Chondrocyte (in vitro differentiated cells): Measurements from ENCODE around the gene RASSF9. TPM values are rescaled to one million over a fixed set of nuclear protein-coding genes. Genes with fewer than 3 reads are reported as not detected.

Experiments
- DNase-seq: peaks from one replicate; pipeline ENCODE4 v3.0.0; 2021; ENCODE audit warnings: mixed read lengths, low spot score
- H3K27ac Mint-ChIP-seq: one replicate; pipeline ENCODE4 v1.8.0; 2021; ENCODE audit warnings: mild to moderate bottlenecking, moderate library complexity, mixed read lengths; ENCODE audit not compliant: unreplicated experiment
- H3K27me3 Mint-ChIP-seq: 2 replicates; pipeline ENCODE4 v1.8.0; 2021; ENCODE audit warnings: low read depth, mixed read lengths
- H3K36me3 Mint-ChIP-seq: 2 replicates; pipeline ENCODE4 v1.8.0; 2021; ENCODE audit warnings: low read depth, mixed read lengths
- H3K4me1 Mint-ChIP-seq: 2 replicates; pipeline ENCODE4 v1.8.0; 2021; ENCODE audit warnings: low read depth, mild to moderate bottlenecking, mixed read lengths
- H3K4me3 Mint-ChIP-seq: one replicate; pipeline ENCODE4 v1.8.0; 2021; ENCODE audit warnings: mild to moderate bottlenecking, moderate library complexity, mixed read lengths; ENCODE audit not compliant: unreplicated experiment
- H3K9me3 Mint-ChIP-seq: 2 replicates; pipeline ENCODE4 v1.8.0; 2021; ENCODE audit warnings: low read depth, mixed read lengths
- total RNA-seq: library from RNA; stranded (reverse); gene quantifications from 3 replicates; pipeline ENCODE4 v1.2.1, GENCODE V29; 2021
- TF ChIP-seq, protein P1 (sequence below): fragments of 200-600 bp; sonication (generic); IDR thresholded peaks from 2 replicates; pipeline ENCODE4 v1.5.0; 2021; ENCODE audit warnings: antibody characterized with exemption, mild to moderate bottlenecking, moderate library complexity

The RASSF9 gene
- total RNA-seq, 1 donor from 2014 or later: 0.47 TPM

- TF ChIP-seq, protein P1, sequence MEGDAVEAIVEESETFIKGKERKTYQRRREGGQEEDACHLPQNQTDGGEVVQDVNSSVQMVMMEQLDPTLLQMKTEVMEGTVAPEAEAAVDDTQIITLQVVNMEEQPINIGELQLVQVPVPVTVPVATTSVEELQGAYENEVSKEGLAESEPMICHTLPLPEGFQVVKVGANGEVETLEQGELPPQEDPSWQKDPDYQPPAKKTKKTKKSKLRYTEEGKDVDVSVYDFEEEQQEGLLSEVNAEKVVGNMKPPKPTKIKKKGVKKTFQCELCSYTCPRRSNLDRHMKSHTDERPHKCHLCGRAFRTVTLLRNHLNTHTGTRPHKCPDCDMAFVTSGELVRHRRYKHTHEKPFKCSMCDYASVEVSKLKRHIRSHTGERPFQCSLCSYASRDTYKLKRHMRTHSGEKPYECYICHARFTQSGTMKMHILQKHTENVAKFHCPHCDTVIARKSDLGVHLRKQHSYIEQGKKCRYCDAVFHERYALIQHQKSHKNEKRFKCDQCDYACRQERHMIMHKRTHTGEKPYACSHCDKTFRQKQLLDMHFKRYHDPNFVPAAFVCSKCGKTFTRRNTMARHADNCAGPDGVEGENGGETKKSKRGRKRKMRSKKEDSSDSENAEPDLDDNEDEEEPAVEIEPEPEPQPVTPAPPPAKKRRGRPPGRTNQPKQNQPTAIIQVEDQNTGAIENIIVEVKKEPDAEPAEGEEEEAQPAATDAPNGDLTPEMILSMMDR: no peak
- H3K4me1 Mint-ChIP-seq: peaks cover 17% of the 10 kb centered on the region
- no peak overlapping the region for H3K27ac Mint-ChIP-seq
- H3K27me3 Mint-ChIP-seq: no peaks in the 10 kb centered on the region
- DNase-seq: no peak
- peaks cover 3% of the 10 kb centered on the region for H3K9me3 Mint-ChIP-seq
- peaks cover 1% of the 10 kb centered on the region for H3K36me3 Mint-ChIP-seq
- no peak overlapping the region for H3K4me3 Mint-ChIP-seq
Observed at GRCh38 chr12:85821206-85821605, 15.0 kb downstream of the RASSF9 start.

DNA sequence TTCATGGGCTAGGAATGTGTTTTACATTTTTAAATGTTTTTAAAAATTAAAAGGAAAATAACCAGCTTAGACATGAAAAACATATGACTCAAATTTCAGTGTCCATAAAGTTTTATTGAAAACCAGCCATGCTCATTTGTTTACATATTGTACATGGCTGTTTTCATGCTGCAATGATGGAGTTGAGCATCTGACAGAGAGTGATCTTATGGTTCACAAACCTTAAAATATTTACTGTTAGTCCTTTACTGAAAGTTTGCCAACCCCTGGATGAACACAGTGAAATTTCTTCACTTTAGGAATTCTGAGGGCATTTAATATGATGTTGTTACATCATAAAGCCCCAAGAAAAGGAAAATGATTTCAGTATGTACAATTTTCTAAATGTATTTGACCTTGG lies 16.1 kb downstream of the RASSF9 start:
- DNase-seq: no peak
- H3K27ac Mint-ChIP-seq: no peak overlapping the region
- no peaks in the 10 kb centered on the region for H3K27me3 Mint-ChIP-seq
- TF ChIP-seq, protein P1: no peak
- H3K4me1 Mint-ChIP-seq: peaks cover 17% of the 10 kb centered on the region
- H3K36me3 Mint-ChIP-seq: peaks cover 3% of the 10 kb centered on the region
- H3K9me3 Mint-ChIP-seq: peaks cover 3% of the 10 kb centered on the region
- H3K4me3 Mint-ChIP-seq: no peak overlapping the region

GRCh38 chr12:85814741-85815140 lies 21.5 kb downstream of the RASSF9 start:
- no peaks in the 10 kb centered on the region for H3K4me1 Mint-ChIP-seq

GRCh38 chr12:85814071-85814470 lies 22.1 kb downstream of the RASSF9 start:
- no peak for DNase-seq
- Mint-ChIP-seq H3K27ac (no peak overlapping the region), H3K4me3 (no peak overlapping the region), H3K27me3 (no peaks in the 10 kb centered on the region), H3K36me3 (peaks cover 1% of the 10 kb centered on the region), H3K4me1 (no peaks in the 10 kb centered on the region), H3K9me3 (no peaks in the 10 kb centered on the region)
- TF ChIP-seq, protein P1: no peak

More at GRCh38 chr12:85814741-85815140, 21.5 kb downstream of the RASSF9 start:
- TF ChIP-seq, protein P1: no peak
- H3K9me3 Mint-ChIP-seq: no peaks in the 10 kb centered on the region
- no peak overlapping the region for H3K27ac Mint-ChIP-seq
- no peak overlapping the region for H3K4me3 Mint-ChIP-seq
- H3K36me3 Mint-ChIP-seq: peaks cover 1% of the 10 kb centered on the region
- no peaks in the 10 kb centered on the region for H3K27me3 Mint-ChIP-seq
- no peak for DNase-seq

- Mint-ChIP-seq H3K9me3 (no peaks in the 10 kb centered on the region), H3K4me1 (peaks cover 7% of the 10 kb centered on the region), H3K27me3 (no peaks in the 10 kb centered on the region), H3K4me3 (no peak overlapping the region), H3K36me3 (peaks cover 2% of the 10 kb centered on the region), H3K27ac (no peak overlapping the region)
- DNase-seq: no peak
- TF ChIP-seq, protein P1: no peak
Observed at GRCh38 chr12:85809500-85809899, 26.7 kb downstream of the RASSF9 start.
